Skeletal muscle tissue (tissue), 4 donors: Measurements from ENCODE around the gene CCDC85B. TPM values are rescaled to one million over a fixed set of nuclear protein-coding genes. Genes with fewer than 3 reads are reported as not detected.

ENCODE experiments used
- H3K27ac ChIP-seq: one replicate; pipeline ENCODE4 v1.7.0; 2013; ENCODE audit warnings: mild to moderate bottlenecking, low read depth, low read length, inconsistent platforms
- H3K27me3 ChIP-seq, 3 donors: one replicate each; pipeline ENCODE4 v1.7.0; 2013; ENCODE audit warnings: low read length in 3 of 3; ENCODE audit not compliant: control insufficient read depth in 3 of 3, insufficient read depth in 3 of 3
- H3K36me3 ChIP-seq, 3 donors: one replicate each; pipeline ENCODE4 v1.7.0; 2013; ENCODE audit warnings: low read length in 3 of 3; ENCODE audit not compliant: control insufficient read depth in 3 of 3, insufficient read depth in 3 of 3
- H3K4me1 ChIP-seq, 3 donors: one replicate each; pipeline ENCODE4 v1.7.0; 2013; ENCODE audit warnings: low read length in 3 of 3, mild to moderate bottlenecking in 3 of 3; ENCODE audit not compliant: control insufficient read depth in 3 of 3, insufficient read depth in 3 of 3
- H3K4me3 ChIP-seq, 3 donors: one replicate each; pipeline ENCODE4 v1.7.0; 2013; ENCODE audit warnings: low read length in 3 of 3
- H3K9ac ChIP-seq, 3 donors: one replicate each; pipeline ENCODE4 v1.7.0; 2013; ENCODE audit warnings: low read length in 3 of 3, mild to moderate bottlenecking in 3 of 3, moderate library complexity in 2 of 3, low read depth in 1 of 3
- H3K9me3 ChIP-seq, 3 donors: one replicate each; pipeline ENCODE4 v1.7.0; 2013; ENCODE audit warnings: low read length in 3 of 3; ENCODE audit not compliant: control insufficient read depth in 3 of 3
- total RNA-seq: library from RNA; depleted of rRNA; stranded (reverse); fragments of >200 nt; gene quantifications from one replicate; pipeline ENCODE4 v1.2.3, GENCODE V29; 2014
- donor health status: Osteomylitis.

The CCDC85B gene
- total RNA-seq, 1 donor from 2014 or later = 12.0 TPM

GRCh38 chr11:65917434-65918210, 27.1 kb downstream of the CCDC85B start:
- H3K4me3 ChIP-seq = peak overlapping the region; percentile 82 to 96 (median 90)
- H3K27ac ChIP-seq = peak overlapping the region; percentile 97
- H3K36me3 ChIP-seq = peaks cover 6 to 23% (median 18%) of the 10 kb centered on the region in 3 donors
- no peaks in the 10 kb centered on the region for H3K9me3 ChIP-seq
- no peaks in the 10 kb centered on the region for H3K27me3 ChIP-seq
- peaks cover 51 to 63% (median 53%) of the 10 kb centered on the region in 3 donors for H3K4me1 ChIP-seq
- peak overlapping the region; percentile 96 to 99 (median 98) for H3K9ac ChIP-seq

DNA sequence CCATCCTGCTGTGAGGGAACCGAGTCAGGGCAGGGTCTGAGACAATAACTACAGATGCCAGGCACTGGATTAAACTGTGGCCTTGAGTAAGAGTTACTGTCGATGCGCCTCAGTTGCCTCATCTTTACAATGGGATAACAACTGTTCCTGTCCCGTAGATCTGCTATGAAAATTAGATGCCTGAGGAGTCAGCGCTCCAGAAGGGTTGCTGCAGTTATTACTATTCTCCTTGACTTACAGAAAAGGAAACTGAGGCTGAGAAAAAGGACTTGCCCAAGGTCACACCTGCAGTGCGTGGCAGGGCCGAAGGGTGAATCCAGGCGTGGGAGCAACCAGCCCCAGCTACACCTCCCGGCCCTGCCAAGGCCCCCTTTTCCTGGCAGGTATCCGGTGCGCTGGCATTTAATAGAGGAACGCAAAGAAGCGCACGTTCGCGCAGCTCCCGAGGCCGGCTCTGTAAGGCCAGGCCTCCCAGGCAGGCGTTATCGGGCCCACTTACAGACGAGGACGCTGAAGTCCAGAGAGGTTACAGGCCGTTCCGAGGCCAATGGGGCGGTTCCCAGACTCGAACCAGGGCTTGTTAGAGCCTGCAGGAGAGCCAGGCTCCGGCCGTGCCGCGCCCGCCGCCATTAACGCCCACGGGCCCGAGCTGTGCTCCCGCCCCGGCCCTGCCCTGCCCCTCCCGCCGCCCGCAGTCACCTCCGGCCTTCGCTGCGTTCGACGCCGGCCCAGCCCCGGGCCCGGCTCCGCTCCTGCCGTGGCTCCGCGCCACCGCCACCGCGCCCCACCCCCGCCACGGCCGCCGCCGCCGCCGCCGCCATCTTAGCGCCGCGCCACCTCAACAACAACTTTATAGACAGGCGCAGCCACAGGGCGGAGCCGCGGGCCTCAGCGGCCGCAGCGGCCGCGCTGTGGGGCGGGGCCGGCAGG, 28.0 kb downstream of the CCDC85B start, which contains the start of gene C11orf68:
Gene C11orf68 (minus strand): TSS at position 852 of the 930 bp plus-strand sequence. CDS start 31 bp downstream, at position 821.
- Histone ChIP-seq H3K4me1 (peaks cover 50 to 55% (median 52%) of the 10 kb centered on the region in 3 donors), H3K27me3 (no peaks in the 10 kb centered on the region), H3K27ac (peak within 1 kb of the TSS; percentile 97), H3K9me3 (no peaks in the 10 kb centered on the region), H3K4me3 (peak within 1 kb of the TSS; percentile 82 to 96 (median 90)), H3K9ac (peak within 1 kb of the TSS; percentile 96 to 99 (median 98)), H3K36me3 (peaks cover 9 to 26% (median 26%) of the 10 kb centered on the region in 3 donors)

DNA sequence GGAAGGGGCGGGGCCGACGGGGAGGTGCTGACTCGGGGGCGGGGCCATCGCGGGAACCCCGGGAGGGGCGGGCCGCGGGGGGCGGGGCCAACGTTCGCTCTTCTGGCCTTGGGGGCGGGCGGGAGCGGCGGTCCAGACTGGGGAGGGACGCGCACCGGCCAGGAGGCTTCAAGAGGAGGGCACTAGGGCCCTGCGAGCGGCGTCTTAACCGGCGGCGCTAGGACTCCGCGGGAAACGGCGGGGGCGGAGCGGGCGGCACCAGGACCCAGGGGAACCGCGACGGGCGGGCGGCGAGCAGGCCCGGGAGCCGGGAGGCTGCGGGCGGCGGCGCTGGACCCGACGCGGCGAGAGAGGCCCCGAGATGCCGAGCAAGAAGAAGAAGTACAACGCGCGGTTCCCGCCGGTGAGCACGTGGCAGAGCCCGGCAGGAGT, 28.7 kb downstream of the CCDC85B start, which contains the start of gene DRAP1:
Gene DRAP1 (plus strand): TSS at position 286 of the 432 bp plus-strand sequence. CDS start 76 bp downstream, at position 362.
- Histone ChIP-seq H3K27me3 (no peaks in the 10 kb centered on the region), H3K9ac (peak within 1 kb of the TSS; percentile 96 to 99 (median 98)), H3K36me3 (peaks cover 9 to 26% (median 26%) of the 10 kb centered on the region in 3 donors)

DNA sequence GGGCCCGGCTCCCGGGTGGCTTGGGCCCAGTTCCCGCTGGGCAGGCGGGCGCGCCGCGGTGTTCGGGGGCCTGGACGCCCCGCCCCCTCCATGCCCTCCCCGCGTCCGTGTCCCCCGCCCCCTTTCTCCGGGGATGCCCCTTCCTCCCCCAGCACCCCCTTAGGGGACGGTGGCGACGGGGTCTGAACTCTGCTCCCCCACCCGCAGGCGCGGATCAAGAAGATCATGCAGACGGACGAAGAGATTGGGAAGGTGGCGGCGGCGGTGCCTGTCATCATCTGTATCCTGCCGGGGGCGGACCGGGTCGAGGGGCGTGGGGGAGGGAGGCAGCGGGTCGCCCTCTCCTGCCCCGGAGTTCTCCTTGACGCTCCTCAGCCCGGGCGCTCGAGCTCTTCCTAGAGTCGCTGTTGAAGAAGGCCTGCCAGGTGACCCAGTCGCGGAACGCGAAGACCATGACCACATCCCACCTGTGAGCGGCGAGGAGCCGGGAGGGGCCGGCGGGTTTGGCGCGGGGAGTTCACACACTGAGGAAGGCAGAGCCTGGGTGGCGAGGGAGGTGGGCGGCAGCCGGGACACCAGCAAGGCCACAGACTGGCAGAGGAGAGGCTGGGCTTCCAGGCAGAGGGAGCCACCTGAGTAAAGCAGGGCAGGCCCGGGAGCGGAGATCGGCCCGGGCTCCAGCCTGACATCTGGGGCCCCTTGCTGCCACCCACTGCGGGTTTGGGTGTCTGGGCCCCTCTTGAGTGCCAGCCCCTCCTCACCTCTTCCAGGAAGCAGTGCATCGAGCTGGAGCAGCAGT, 29.3 kb downstream of the CCDC85B start:
- Histone ChIP-seq H3K9me3 (no peaks in the 10 kb centered on the region), H3K4me1 (peaks cover 47 to 51% (median 49%) of the 10 kb centered on the region in 3 donors), H3K27ac (peak overlapping the region; percentile 60), H3K36me3 (peaks cover 9 to 26% (median 26%) of the 10 kb centered on the region in 3 donors), H3K9ac (peak overlapping the region; percentile 76 to 80 (median 76)), H3K4me3 (peak overlapping the region; percentile 69 to 80 (median 79)), H3K27me3 (no peaks in the 10 kb centered on the region)

More for the DNA sequence above, 28.7 kb downstream of the CCDC85B start, which contains the start of gene DRAP1:
- Histone ChIP-seq H3K27ac (peak within 1 kb of the TSS; percentile 97), H3K4me1 (peaks cover 50 to 55% (median 52%) of the 10 kb centered on the region in 3 donors), H3K9me3 (no peaks in the 10 kb centered on the region), H3K4me3 (peak within 1 kb of the TSS; percentile 82 to 96 (median 90))

- H3K27ac ChIP-seq = no peak overlapping the region
- no peaks in the 10 kb centered on the region for H3K27me3 ChIP-seq
- H3K36me3 ChIP-seq = peaks cover 9 to 26% (median 26%) of the 10 kb centered on the region in 3 donors
- H3K4me1 ChIP-seq = peaks cover 41 to 45% (median 43%) of the 10 kb centered on the region in 3 donors
- peak overlapping the region; percentile 76 to 80 (median 76) for H3K9ac ChIP-seq
- no peaks in the 10 kb centered on the region for H3K9me3 ChIP-seq
- peak overlapping the region; percentile 69 to 80 (median 79) for H3K4me3 ChIP-seq
Measured at GRCh38 chr11:65920372-65920802, 29.9 kb downstream of the CCDC85B start.

DNA sequence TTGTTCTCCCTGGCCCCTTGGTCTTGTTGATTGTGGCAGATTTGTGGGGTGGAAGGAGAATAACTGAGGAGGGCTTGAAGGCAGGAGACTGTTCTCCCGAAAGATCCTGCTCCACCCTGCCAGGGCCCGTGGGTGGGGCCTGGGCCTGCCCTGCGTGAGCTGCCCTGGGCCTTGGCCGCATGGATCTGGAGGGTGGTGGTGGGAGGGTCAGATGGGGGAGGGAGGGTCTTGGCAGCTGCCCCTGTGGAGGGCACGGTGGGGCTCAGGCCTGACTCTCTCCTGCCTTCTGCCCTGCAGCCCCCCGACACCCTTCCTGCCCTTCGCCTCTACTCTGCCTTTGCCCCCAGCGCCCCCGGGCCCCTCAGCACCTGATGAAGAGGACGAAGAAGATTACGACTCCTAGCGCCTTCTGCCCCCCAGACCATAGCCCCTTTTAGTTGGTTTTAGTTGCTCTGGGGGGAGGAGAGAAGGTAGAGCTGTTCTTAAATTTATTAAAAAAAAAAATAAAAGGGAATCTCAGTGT, 30.6 kb downstream of the CCDC85B start:
- Histone ChIP-seq H3K9me3 (no peaks in the 10 kb centered on the region), H3K4me3 (peak overlapping the region in 2 of 3 donors; percentile 69 to 80), H3K27ac (no peak overlapping the region), H3K27me3 (no peaks in the 10 kb centered on the region), H3K36me3 (peaks cover 9 to 26% (median 26%) of the 10 kb centered on the region in 3 donors), H3K4me1 (peaks cover 34 to 38% (median 36%) of the 10 kb centered on the region in 3 donors), H3K9ac (peak overlapping the region in 2 of 3 donors; percentile 76 to 80)

- no peaks in the 10 kb centered on the region for H3K9me3 ChIP-seq
- H3K27ac ChIP-seq = no peak overlapping the region
- no peak overlapping the region for H3K4me3 ChIP-seq
- no peak overlapping the region for H3K9ac ChIP-seq
- H3K27me3 ChIP-seq = no peaks in the 10 kb centered on the region
- H3K36me3 ChIP-seq = peaks cover 9 to 25% (median 25%) of the 10 kb centered on the region in 3 donors
- H3K4me1 ChIP-seq = peaks cover 26 to 30% (median 28%) of the 10 kb centered on the region in 3 donors
Measured at GRCh38 chr11:65921876-65922275, 31.4 kb downstream of the CCDC85B start.

DNA sequence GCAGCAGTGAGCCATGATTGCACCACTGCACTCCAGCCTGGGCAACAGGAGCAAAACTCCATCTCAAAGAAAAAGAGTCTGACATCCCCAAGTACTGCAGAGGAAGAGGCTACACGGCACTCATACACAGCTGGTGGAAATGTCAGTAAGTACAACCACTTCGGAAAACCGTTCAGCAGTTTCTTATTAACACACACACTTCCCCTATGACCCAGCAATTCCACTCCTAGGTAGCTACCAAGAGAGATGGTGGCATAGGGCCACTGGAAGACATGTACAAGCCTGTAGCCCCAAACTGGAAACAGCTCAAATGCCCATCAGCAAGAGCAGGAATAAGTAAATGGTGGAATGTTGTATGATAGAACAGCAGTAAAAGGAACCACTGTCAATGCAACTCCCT, 32.1 kb downstream of the CCDC85B start:
- Histone ChIP-seq H3K36me3 (peaks cover 9 to 21% (median 20%) of the 10 kb centered on the region in 3 donors), H3K9ac (no peak overlapping the region), H3K4me1 (peaks cover 19 to 23% (median 21%) of the 10 kb centered on the region in 3 donors), H3K9me3 (no peaks in the 10 kb centered on the region), H3K27ac (no peak overlapping the region), H3K27me3 (no peaks in the 10 kb centered on the region), H3K4me3 (no peak overlapping the region)
